Dedifferentiated amniotic fluid mesenchymal stem cell (primary cell): Measurements from ENCODE around the gene TNN.
A peak's percentile ranks its signal among the peaks of the same experiment; 100 is the strongest.

Source experiments
- DNase-seq: peaks from one replicate; pipeline ENCODE4 v3.0.0-alpha.2; 2016; ENCODE audit errors: extremely low spot score

TNN gene

DNA sequence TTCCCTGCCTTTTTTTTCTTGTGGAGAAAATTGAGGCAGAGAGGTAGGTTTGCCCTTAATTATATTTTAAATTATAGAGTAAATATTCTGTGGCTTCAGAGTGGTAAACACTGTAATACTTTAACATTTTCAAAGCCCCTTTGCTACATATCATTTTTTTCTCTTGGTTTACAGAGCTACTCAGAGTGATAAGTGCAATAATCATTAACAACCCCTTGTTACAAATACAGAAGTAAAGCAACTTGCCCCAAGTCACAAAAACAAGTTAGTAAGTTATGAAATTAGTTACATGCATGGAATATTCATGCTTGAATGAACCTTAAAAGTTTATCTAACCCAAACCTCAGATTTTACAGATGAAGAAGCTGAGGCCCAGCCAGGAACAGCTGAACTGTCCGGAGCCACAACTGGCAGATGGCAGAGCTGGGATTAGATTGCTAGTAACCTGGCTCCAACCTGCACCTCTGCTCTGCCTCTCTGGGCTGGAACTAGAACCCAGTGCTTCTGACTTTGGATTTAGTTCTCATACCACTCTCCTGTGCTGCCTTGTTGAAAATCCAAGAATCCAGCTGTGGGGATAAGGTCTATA lies 48.7 kb downstream of the TNN start:
- DNase-seq = no peak

DNA sequence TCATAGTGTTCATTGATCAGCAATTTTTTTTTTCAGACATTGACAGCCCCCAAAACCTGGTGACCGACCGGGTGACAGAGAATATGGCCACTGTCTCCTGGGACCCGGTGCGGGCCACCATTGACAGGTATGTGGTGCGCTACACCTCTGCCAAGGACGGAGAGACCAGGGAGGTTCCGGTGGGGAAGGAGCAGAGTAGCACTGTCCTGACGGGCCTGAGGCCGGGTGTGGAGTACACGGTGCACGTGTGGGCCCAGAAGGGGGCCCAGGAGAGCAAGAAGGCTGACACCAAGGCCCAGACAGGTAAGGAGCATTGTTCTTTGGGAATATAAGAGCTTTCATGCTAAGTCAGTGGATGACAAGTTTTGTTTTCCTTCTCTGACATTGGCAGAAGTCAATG lies 49.3 kb downstream of the TNN start:
- DNase-seq = no peak

DNA sequence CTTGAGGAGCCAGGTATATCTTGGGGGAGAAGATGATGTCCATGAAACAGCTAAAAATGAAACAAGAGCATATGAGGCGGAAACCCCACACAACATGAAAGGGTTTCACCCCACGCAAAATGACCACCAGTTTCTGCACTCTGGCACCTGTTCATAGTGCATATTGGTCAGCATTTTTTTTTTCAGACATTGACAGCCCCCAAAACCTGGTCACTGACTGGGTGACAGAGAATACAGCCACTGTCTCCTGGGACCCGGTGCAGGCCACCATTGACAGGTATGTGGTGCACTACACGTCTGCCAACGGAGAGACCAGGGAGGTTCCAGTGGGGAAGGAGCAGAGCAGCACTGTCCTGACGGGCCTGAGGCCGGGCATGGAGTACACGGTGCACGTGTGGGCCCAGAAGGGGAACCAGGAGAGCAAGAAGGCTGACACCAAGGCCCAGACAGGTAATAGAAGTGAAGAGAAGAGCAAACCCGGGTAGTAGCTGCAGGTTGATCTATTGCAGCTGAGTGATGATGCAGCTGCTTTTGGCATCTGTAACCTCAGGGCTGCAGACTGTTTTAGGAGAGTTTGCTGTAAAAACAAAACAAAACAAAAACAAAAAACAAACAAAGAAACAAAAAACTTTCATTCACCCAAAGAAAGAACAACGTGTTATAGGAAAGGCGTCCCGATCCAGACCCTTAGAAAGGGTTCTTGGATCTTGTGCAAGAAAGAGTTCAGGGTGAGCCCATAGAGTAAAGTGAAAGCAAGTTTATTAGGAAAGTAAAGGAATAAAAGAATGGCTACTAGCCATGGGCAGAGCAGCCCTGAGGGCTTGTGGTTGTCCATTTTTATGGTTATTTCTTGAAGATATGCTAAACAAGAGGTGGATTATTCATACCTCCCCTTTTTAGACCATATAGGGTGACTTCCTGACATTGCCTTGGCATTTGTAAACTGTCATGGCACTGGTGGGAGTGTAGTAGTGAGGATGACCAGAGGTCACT lies 51.0 kb downstream of the TNN start:
- no peak for DNase-seq

- DNase-seq = no peak
These were observed 52.9 kb downstream of the TNN start for GRCh38 chr1:175120511-175120910.

DNA sequence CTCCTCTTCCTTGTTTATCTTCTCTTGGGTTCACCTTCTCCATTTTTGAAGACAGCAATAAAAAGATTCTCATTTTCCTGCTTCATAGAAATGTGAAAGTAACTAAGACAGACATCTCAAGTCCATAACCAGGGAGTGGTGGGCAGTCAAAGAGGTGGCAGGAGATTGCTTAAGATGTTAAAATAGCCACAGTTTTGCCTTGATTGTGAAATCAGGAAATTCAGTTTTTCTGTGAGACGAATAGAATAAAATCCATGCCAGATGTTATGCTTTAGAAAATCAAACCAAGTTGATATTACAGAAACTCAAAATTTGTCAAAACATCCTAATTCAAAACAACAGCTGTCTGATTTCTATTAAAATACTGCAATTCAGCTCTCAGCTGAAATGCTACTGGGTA lies 57.2 kb downstream of the TNN start:
- no peak for DNase-seq

- DNase-seq = no peak
These were observed 58.7 kb downstream of the TNN start for GRCh38 chr1:175126347-175126746.

DNA sequence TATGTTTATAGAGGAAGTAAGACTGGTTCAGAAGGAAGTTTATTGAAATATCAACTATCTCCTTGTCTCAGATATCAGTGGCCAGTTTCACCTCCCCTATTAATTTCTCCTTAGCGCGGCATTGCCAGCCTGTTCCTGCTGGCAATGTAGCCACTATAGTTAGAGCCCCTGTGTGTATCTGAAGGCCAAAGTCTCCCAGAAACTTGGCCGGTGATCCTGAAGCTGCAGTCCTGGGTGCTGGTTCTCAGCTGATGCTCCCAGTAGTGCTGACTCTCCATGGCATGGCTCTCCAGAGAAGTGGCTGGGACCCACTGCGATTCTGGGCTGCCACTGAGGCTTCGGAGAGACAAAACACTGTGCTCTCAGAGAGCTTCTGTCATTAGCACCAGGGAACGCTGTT lies 59.9 kb downstream of the TNN start:
- no peak for DNase-seq

DNA sequence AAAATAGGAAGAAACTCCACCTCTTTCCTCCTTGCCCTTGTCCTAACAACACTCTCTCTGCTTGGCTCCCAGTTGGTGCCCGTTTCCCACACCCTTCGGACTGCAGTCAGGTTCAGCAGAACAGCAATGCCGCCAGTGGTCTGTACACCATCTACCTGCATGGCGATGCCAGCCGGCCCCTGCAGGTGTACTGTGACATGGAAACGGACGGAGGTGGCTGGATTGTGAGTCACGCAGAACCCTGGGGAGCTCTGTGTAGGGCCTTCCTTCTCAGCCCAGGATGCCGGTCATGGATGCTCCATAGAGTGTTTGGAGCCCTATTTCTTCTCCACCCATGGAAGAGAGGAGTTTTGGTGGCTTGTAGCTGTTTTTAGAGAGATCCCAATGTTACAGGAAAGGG lies 60.9 kb downstream of the TNN start:
- DNase-seq = no peak

DNA sequence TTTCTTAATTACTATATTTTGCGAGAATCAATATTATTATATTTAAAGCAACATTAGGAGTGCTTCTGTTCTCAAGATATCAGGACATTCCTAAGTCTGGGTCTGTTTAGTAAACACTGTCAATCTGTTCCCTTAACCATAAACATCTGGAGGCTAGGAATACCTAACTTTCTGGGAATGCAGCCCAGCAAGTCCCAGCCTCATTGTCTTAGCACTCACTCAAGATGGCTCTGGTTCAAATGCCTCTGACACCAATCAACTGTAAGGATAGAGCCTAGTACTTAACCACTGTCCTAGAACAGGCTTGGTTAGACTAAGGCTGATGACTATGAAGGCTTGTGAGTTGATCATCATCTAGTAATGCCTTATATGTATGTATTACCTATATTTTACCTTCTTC lies 61.5 kb downstream of the TNN start:
- DNase-seq = peak; percentile 66

DNA sequence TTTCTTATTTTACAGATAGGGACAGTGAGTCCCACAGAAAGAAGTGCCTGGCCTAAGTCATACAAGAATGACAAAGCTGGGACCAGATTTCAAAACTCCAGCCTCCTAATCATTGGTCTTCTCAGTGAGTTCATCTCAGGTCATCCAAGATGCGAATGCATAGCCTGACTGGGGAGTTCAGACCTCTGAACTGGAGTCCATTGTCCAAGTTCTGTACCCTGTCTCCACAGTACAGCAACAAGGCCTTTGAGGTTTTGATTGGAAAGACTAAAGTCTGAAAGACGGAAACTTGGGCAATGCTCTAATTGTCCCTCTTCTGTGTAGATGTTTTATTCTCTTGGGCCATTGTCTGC lies 62.0 kb downstream of the TNN start:
- DNase-seq = no peak

GRCh38 chr1:175129997-175130648 lies 62.5 kb downstream of the TNN start:
- DNase-seq = no peak

- no peak for DNase-seq
These were observed 63.0 kb downstream of the TNN start for GRCh38 chr1:175130649-175131045.

DNA sequence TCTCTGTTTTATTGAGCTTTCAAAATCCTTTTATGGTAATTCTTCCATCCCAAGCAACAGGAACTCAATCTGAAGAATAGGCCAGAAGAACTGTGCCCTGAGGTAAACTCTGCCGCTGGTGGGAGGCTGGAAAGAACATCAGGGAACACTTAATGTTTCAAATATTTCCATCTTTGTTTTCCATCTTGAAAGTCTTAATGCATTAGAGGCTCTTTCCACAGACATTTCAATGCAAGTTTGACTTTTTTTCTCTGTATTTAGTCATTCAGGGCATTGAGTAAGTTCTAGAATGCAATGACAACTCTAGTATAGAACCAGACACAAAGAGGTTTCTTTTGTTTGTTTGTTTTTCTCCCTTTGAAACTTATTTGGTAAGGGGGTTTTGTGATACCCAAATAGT lies 63.5 kb downstream of the TNN start:
- DNase-seq = no peak

GRCh38 chr1:175132436-175132835 lies 64.8 kb downstream of the TNN start:
- DNase-seq = no peak

GRCh38 chr1:175133673-175134435 lies 66.2 kb downstream of the TNN start:
- DNase-seq = no peak

DNA sequence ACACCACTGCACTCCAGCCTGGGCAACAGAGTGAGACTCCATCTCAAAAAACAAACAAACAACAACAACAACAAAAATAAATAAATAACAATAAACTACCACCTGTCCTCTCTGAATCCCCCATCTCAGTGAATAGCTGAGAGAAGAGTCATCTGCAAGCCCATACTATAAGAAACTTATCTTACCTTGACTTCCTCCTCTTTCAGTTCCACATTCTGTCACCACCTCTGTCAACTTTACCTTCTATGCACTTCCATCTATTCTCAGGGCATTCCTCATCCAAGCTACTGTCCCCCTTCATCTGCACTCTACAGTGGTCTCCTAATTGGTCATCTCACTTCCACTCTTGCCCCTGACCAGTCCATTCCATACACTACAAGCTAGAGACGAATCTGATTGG lies 66.9 kb downstream of the TNN start:
- no peak for DNase-seq

DNA sequence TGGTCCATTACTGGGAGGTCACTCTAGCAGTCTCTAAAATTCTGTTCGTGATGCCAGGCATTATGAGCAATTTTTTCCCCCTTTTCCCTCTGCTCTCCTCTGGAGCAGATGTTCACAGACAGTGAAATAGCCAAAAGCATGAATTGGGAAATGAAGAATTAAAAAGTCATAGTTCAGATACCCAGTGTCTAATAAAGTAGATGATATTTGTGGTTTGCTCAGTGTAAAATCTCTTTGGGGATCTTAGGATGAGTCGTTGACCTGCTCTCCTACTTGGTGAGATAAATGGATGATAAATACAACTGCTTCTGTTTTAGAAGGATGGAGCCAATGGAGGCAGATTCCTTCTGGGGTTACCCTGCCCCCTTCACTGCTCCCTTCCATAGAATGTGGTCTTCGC lies 68.6 kb downstream of the TNN start:
- DNase-seq = no peak

DNA sequence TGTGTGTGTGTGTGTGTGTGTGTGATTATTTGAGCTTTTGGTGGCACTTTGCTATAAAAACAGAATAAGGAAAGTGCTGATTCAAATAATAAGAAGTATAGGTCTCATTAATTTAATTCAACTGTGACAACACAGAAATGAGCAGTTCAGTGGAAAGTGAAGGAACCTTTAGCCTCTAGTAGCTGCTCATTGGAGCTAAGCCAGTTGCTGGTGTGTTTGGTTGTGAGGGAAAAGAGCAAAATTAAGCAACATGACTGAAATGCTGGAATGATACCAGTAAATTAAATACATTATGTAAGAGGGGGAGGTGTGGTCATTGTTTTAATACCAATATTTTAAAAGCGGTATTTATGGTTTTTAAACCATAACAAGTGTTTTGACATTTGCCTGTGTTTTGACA lies 69.7 kb downstream of the TNN start:
- no peak for DNase-seq

- no peak for DNase-seq
These were observed 70.9 kb downstream of the TNN start for GRCh38 chr1:175138579-175138978.

GRCh38 chr1:175145899-175146528 lies 78.4 kb downstream of the TNN start:
- DNase-seq = no peak

GRCh38 chr1:175146529-175147213 lies 79.0 kb downstream of the TNN start:
- peak; percentile 44 for DNase-seq
